ENCODE results near the gene ENO3. TPM values are rescaled to one million over a fixed set of nuclear protein-coding genes. Genes with fewer than 3 reads are reported as not detected.

Gene ENO3
- total RNA-seq, 4 donors from 2014 or later = 2.5 to 211 (median 12.9) TPM

DNA sequence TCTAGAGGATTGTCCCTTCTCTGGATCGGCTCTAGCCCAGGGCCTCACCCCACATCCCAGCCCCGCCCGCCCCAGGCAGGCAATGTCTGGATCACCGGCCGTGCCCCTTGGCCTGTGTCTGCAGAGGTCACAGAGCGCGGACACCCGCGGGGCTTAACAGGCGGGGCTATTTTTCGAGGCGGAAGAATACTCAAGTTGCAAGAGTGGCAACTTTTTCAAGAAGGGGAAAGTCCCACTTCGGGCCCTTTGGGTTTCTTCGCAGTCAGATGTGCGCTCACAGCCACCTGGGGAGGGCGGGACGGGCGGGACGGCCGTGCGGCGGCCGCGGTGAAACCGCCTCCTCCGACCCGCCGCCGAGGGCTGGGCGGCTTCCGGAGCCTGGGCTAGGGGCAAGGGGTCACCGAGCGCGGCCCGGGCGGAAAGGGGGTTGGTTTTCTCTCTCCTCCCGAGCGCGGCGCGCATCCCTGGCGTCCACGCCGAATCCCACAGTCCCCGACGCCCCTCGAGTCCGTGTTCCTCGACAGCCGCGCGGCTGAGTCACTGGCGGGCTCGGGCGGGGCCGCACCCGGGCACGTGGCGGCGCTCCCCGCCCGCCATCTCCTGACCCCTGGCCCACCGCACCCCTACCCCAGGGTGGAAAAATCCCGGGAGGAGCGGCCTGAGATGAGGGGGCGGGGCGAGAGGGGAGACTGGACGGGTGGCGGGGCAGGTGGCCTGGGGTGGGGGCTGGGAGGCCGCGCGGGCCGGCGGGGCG lies 1.4 kb upstream of the ENO3 start:
- TF ChIP-seq POLR2AphosphoS5 (IDR thresholded peaks at IDR 0.05) = peak in 1 of 3 donors; percentile 71
- TF ChIP-seq POLR2A (IDR thresholded peaks at IDR 0.05) = no peak
- no peak for TF ChIP-seq EP300 (IDR thresholded peaks at IDR 0.05; ENCODE audit: low read depth)
- TF ChIP-seq, protein P1, sequence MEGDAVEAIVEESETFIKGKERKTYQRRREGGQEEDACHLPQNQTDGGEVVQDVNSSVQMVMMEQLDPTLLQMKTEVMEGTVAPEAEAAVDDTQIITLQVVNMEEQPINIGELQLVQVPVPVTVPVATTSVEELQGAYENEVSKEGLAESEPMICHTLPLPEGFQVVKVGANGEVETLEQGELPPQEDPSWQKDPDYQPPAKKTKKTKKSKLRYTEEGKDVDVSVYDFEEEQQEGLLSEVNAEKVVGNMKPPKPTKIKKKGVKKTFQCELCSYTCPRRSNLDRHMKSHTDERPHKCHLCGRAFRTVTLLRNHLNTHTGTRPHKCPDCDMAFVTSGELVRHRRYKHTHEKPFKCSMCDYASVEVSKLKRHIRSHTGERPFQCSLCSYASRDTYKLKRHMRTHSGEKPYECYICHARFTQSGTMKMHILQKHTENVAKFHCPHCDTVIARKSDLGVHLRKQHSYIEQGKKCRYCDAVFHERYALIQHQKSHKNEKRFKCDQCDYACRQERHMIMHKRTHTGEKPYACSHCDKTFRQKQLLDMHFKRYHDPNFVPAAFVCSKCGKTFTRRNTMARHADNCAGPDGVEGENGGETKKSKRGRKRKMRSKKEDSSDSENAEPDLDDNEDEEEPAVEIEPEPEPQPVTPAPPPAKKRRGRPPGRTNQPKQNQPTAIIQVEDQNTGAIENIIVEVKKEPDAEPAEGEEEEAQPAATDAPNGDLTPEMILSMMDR (IDR thresholded peaks at IDR 0.05) = no peak
- H3K27ac ChIP-seq = peak overlapping the region; percentile 95 to 100 (median 100)
- H3K4me1 ChIP-seq = peaks cover 29 to 53% (median 34%) of the 10 kb centered on the region in 4 donors
- H3K27me3 ChIP-seq = no peaks in the 10 kb centered on the region
- in situ Hi-C loops (cut with MboI; ENCODE audit: low pct_ligation_motif_present in 1 of 4, low pct_unique_long_range_greater_than_20kb in 1 of 4, low sequenced_read_pairs in 3 of 4) (no loop called here), intact Hi-C loops (cut with DNase I; ENCODE audit: low total_unique reads) (no loop called here)
- peak; percentile 93 for DNase-seq
- H3K36me3 ChIP-seq = no peaks in the 10 kb centered on the region
- H3K4me3 ChIP-seq = peak overlapping the region; percentile 33 to 92 (median 64)
- H3K9me3 ChIP-seq = no peaks in the 10 kb centered on the region
- WGBS, 2 donors (ENCODE audit: low coverage in 1 of 2) = 1% methylated on average over 41 of the region's 75 CpGs; no CpG with 5 or more reads in 1 of the 2 donors

DNA sequence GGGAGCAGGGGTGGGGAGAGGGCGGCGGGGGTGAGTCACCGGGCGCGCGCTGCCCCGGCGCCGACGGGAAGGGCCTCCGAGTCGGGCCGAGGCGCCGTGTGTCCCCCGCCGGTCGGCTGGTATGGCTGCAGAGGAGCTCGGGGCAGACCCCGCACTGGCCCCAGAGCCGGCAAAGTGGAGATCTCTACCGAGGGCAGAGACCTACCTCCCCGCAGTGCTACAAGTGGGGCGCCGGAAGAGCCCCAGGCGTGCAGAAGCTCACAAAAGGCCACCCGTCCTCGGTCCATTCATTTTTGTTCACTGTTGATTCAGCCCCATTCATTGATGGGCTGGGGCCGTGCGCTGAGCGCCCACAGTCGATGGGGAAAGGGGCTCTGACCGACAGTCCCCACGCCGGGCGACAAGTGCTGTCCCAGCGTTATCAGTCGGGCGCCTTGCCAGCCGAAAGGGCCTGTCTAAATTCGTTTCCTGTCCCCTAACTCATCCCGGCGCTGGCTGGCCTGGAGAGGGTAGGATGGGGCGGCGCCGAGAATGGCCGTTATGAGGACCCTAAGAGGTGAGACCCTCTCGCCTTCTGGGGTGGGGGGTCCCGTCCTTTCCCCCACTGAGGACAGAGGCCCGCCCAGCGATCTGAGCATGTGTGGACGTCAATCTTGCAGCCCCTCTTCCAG lies 709 bp upstream of the ENO3 start:
- TF ChIP-seq POLR2AphosphoS5 (IDR thresholded peaks at IDR 0.05) (no peak), EP300 (IDR thresholded peaks at IDR 0.05; ENCODE audit: low read depth) (no peak), POLR2A (IDR thresholded peaks at IDR 0.05) (no peak)
- TF ChIP-seq, protein P1 (IDR thresholded peaks at IDR 0.05) = no peak
- Histone ChIP-seq H3K4me1 (peaks cover 22 to 46% (median 27%) of the 10 kb centered on the region in 4 donors), H3K27ac (peak overlapping the region; percentile 95 to 100 (median 100)), H3K27me3 (no peaks in the 10 kb centered on the region), H3K4me3 (peak overlapping the region; percentile 33 to 92 (median 64)), H3K36me3 (no peaks in the 10 kb centered on the region), H3K9me3 (no peaks in the 10 kb centered on the region)
- in situ Hi-C loops (cut with MboI; ENCODE audit: low pct_ligation_motif_present in 1 of 4, low pct_unique_long_range_greater_than_20kb in 1 of 4, low sequenced_read_pairs in 3 of 4) = no loop called here
- peak; percentile 75 for DNase-seq
- intact Hi-C loops (cut with DNase I; ENCODE audit: low total_unique reads) = no loop called here
- 5% methylated on average over 43 of the region's 52 CpGs; no CpG with 5 or more reads in 1 of the 2 donors for WGBS, 2 donors (ENCODE audit: low coverage in 1 of 2)

DNA sequence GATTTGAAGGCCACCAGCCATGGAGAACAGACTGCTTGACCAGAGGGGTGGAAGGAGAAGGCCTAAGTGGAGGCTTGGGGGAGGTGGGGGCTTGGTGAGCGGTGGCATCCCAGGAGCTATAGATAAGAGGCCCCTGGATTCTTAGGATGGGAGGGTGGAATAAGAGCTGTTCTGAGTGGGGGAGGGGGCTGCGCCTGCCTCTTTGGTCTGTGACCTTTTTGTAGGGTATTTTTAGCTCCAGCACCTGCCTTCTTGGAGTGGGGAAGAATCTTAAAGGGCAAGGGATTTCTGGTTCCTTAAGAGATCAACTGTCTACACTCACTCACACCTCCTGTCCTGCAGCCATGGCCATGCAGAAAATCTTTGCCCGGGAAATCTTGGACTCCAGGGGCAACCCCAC lies 567 bp downstream of the ENO3 start:
- Histone ChIP-seq H3K4me3 (no peak overlapping the region), H3K27me3 (no peaks in the 10 kb centered on the region), H3K4me1 (peaks cover 9 to 33% (median 14%) of the 10 kb centered on the region in 4 donors), H3K36me3 (no peaks in the 10 kb centered on the region), H3K27ac (no peak overlapping the region), H3K9me3 (no peaks in the 10 kb centered on the region)
- no peak for DNase-seq
- 92 to 100% methylated on average over 2 to 3 of the region's 3 CpGs for WGBS, 2 donors (ENCODE audit: low coverage in 1 of 2)
- no peak for TF ChIP-seq EP300 (IDR thresholded peaks at IDR 0.05; ENCODE audit: low read depth)
- TF ChIP-seq POLR2AphosphoS5 (IDR thresholded peaks at IDR 0.05) = no peak
- no peak for TF ChIP-seq POLR2A (IDR thresholded peaks at IDR 0.05)
- TF ChIP-seq, protein P1 (IDR thresholded peaks at IDR 0.05) = no peak
- in situ Hi-C loops (cut with MboI; ENCODE audit: low pct_ligation_motif_present in 1 of 4, low pct_unique_long_range_greater_than_20kb in 1 of 4, low sequenced_read_pairs in 3 of 4) = no loop called here
- intact Hi-C loops (cut with DNase I; ENCODE audit: low total_unique reads) = no loop called here

DNA sequence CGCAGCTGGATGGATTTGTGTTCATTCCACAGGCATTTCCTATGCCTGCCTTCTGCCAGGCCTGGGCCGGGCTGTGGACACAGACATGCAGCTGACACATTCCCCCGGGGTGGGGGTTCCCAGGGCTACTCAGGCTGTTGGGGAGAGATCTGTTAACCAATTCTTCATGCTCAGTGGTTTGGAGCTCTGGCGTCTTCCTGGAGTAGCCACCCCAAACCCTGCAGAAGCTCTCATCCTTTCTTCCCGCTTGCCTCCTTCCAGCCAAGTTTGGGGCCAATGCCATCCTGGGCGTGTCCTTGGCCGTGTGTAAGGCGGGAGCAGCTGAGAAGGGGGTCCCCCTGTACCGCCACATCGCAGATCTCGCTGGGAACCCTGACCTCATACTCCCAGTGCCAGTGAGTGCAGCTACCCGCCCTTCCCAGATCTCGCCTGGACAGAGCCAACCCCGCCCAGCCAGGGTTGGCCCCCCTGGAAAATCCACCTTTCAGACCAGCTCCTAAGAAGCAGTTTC lies 2.6 kb downstream of the ENO3 start:
- intact Hi-C loops (cut with DNase I; ENCODE audit: low total_unique reads) (no loop called here), in situ Hi-C loops (cut with MboI; ENCODE audit: low pct_ligation_motif_present in 1 of 4, low pct_unique_long_range_greater_than_20kb in 1 of 4, low sequenced_read_pairs in 3 of 4) (no loop called here)
- H3K27ac ChIP-seq = no peak overlapping the region

More for the DNA sequence above, 2.6 kb downstream of the ENO3 start:
- no peaks in the 10 kb centered on the region for H3K36me3 ChIP-seq
- DNase-seq = no peak
- H3K9me3 ChIP-seq = no peaks in the 10 kb centered on the region
- TF ChIP-seq POLR2A (IDR thresholded peaks at IDR 0.05) (no peak), EP300 (IDR thresholded peaks at IDR 0.05; ENCODE audit: low read depth) (no peak), POLR2AphosphoS5 (IDR thresholded peaks at IDR 0.05) (no peak)
- TF ChIP-seq, protein P1 (IDR thresholded peaks at IDR 0.05) = no peak
- no peaks in the 10 kb centered on the region for H3K27me3 ChIP-seq
- 62 to 73% methylated on average over 2 to 14 of the region's 14 CpGs for WGBS, 2 donors (ENCODE audit: low coverage in 1 of 2)
- H3K4me3 ChIP-seq = no peak overlapping the region
- H3K4me1 ChIP-seq = peaks cover 6 to 29% (median 10%) of the 10 kb centered on the region in 4 donors
